Measurements from ENCODE around the gene TRIM44.
"Not testable (repeated sequence)": the region's sequence is repeated elsewhere in the genome, so short reads cannot be mapped to it uniquely, and the experiment has no call there.

The TRIM44 gene

GRCh38 chr11:35761899-35762298 is 99.3 kb downstream of the TRIM44 start:
- DNase-seq, result no peak

- no peak for DNase-seq
These were observed 100.7 kb downstream of the TRIM44 start for GRCh38 chr11:35763301-35763700.

GRCh38 chr11:35763765-35764164 is 101.2 kb downstream of the TRIM44 start:
- DNase-seq, result no peak

- no peak for DNase-seq
These were observed 101.8 kb downstream of the TRIM44 start for GRCh38 chr11:35764417-35764816.

GRCh38 chr11:35765211-35765610 is 102.6 kb downstream of the TRIM44 start:
- DNase-seq, result no peak

- DNase-seq, result no peak
These were observed 104.1 kb downstream of the TRIM44 start for GRCh38 chr11:35766651-35767050.

- not testable (repeated sequence) for DNase-seq
These were observed 107.8 kb downstream of the TRIM44 start for GRCh38 chr11:35770425-35770824.

- no peak for DNase-seq
These were observed 109.1 kb downstream of the TRIM44 start for GRCh38 chr11:35771722-35772121.

GRCh38 chr11:35777241-35777640 is 114.7 kb downstream of the TRIM44 start:
- DNase-seq, result not testable (repeated sequence)

- not testable (repeated sequence) for DNase-seq
These were observed 116.4 kb downstream of the TRIM44 start for GRCh38 chr11:35778943-35779342.

- no peak for DNase-seq
These were observed 116.8 kb downstream of the TRIM44 start for GRCh38 chr11:35779409-35779808.

- no peak for DNase-seq
These were observed 118.6 kb downstream of the TRIM44 start for GRCh38 chr11:35780951-35781860.

GRCh38 chr11:35781861-35782470 is 119.4 kb downstream of the TRIM44 start:
- no peak for DNase-seq

- no peak for DNase-seq
These were observed 121.2 kb downstream of the TRIM44 start for GRCh38 chr11:35783809-35784208.

- DNase-seq, result no peak
These were observed 122.1 kb downstream of the TRIM44 start for GRCh38 chr11:35784699-35785098.

- no peak for DNase-seq
These were observed 123.0 kb downstream of the TRIM44 start for GRCh38 chr11:35785287-35786167.

GRCh38 chr11:35786188-35786587 is 123.6 kb downstream of the TRIM44 start:
- DNase-seq, result no peak

GRCh38 chr11:35787013-35787504 is 124.5 kb downstream of the TRIM44 start:
- no peak for DNase-seq

- no peak for DNase-seq
These were observed 125.1 kb downstream of the TRIM44 start for GRCh38 chr11:35787626-35788025.

- DNase-seq, result no peak
These were observed 128.7 kb downstream of the TRIM44 start for GRCh38 chr11:35791088-35791958.

- no peak for DNase-seq
These were observed 129.7 kb downstream of the TRIM44 start for GRCh38 chr11:35792148-35792845.

GRCh38 chr11:35792846-35793192 is 130.2 kb downstream of the TRIM44 start:
- DNase-seq, result no peak

Measured in CD4-positive, alpha-beta T cell treated with Interleukin-21 for 1 hour (primary cell).